ENCODE data around the gene MAMDC2. TPM values are rescaled to one million over a fixed set of nuclear protein-coding genes. Genes with fewer than 3 reads are reported as not detected.

The MAMDC2 gene
- total RNA-seq, 1 donor from 2014 or later = 0.60 TPM

DNA sequence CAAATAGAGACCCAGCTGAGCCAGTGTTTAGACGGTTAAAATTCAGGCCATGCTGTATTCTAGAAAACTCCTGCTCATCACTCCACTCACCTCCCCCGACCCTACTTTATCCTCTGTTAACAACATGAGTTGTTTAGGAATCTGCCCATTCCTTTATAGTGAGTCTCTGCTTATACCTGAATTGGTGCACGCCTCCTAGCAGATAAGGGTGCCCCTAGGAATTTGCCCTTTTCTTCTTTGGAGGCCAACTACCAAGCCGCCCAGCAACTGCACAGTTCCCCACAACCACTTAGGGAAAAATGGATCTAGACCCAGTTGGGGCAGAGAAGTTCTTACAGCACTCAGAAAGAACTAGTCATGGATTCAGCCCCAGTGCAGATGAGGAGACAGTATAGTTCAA, 102.3 kb downstream of the MAMDC2 start:
- no peaks in the 10 kb centered on the region for H3K27me3 Mint-ChIP-seq
- TF ChIP-seq, protein P1, sequence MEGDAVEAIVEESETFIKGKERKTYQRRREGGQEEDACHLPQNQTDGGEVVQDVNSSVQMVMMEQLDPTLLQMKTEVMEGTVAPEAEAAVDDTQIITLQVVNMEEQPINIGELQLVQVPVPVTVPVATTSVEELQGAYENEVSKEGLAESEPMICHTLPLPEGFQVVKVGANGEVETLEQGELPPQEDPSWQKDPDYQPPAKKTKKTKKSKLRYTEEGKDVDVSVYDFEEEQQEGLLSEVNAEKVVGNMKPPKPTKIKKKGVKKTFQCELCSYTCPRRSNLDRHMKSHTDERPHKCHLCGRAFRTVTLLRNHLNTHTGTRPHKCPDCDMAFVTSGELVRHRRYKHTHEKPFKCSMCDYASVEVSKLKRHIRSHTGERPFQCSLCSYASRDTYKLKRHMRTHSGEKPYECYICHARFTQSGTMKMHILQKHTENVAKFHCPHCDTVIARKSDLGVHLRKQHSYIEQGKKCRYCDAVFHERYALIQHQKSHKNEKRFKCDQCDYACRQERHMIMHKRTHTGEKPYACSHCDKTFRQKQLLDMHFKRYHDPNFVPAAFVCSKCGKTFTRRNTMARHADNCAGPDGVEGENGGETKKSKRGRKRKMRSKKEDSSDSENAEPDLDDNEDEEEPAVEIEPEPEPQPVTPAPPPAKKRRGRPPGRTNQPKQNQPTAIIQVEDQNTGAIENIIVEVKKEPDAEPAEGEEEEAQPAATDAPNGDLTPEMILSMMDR (IDR thresholded peaks at IDR 0.05; ENCODE audit: unreplicated experiment) = no peak
- H3K9me3 Mint-ChIP-seq (ENCODE audit: low read depth) = no peaks in the 10 kb centered on the region
- H3K27ac Mint-ChIP-seq = no peak overlapping the region
- H3K36me3 Mint-ChIP-seq (ENCODE audit: insufficient read depth) = no peaks in the 10 kb centered on the region
- DNase-seq (ENCODE audit: low spot score, unreplicated experiment) = no peak
- H3K4me1 Mint-ChIP-seq (ENCODE audit: low read depth) = peaks cover 4% of the 10 kb centered on the region
- H3K4me3 Mint-ChIP-seq (ENCODE audit: low read depth) = no peak overlapping the region

DNA sequence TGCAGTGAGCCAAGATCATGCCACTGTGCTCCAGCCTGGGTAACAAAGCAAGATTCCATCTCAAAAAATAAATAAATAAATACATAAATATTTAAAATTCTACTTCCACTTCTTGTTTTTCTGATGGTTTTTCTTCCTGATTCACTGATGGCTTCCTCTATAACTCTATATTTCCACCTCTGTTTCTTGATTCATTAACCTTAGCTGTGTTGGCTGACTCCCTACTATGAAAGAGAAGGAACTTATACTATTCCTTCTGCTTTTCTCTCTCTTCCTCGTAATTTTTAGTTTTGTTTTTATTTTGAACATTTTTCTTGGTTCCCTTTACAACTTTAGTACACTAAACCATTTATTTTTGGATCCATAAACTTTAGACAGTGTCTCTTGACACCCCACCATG, 103.5 kb downstream of the MAMDC2 start:
- DNase-seq (ENCODE audit: low spot score, unreplicated experiment) = no peak
- Mint-ChIP-seq H3K36me3 (ENCODE audit: insufficient read depth) (no peaks in the 10 kb centered on the region), H3K4me3 (ENCODE audit: low read depth) (no peak overlapping the region), H3K9me3 (ENCODE audit: low read depth) (no peaks in the 10 kb centered on the region), H3K27me3 (no peaks in the 10 kb centered on the region), H3K4me1 (ENCODE audit: low read depth) (peaks cover 4% of the 10 kb centered on the region), H3K27ac (no peak overlapping the region)
- TF ChIP-seq, protein P1 (IDR thresholded peaks at IDR 0.05; ENCODE audit: unreplicated experiment) = no peak

DNA sequence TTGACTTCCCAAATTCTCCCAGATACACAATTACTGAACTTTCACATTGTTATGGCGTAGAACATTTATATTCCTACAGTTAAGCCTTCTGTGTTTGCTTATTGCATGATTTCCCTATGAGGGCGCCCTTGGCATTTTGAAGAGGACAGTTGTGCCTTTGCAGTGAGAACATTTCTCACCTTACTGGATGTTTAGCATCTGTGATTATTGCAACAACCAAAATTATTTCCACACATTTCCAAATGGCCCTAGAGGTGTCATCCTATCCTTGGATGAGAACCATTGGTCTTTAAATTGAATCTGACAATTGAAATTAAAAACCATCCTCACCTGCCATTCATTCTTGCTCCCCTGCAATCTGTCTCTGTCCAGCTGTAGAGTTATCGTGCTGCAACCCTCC, 104.0 kb downstream of the MAMDC2 start:
- DNase-seq (ENCODE audit: low spot score, unreplicated experiment) = no peak
- Mint-ChIP-seq H3K36me3 (ENCODE audit: insufficient read depth) (no peaks in the 10 kb centered on the region), H3K9me3 (ENCODE audit: low read depth) (no peaks in the 10 kb centered on the region), H3K27me3 (no peaks in the 10 kb centered on the region), H3K4me1 (ENCODE audit: low read depth) (peaks cover 4% of the 10 kb centered on the region), H3K27ac (no peak overlapping the region), H3K4me3 (ENCODE audit: low read depth) (no peak overlapping the region)
- TF ChIP-seq, protein P1 (IDR thresholded peaks at IDR 0.05; ENCODE audit: unreplicated experiment) = no peak

DNA sequence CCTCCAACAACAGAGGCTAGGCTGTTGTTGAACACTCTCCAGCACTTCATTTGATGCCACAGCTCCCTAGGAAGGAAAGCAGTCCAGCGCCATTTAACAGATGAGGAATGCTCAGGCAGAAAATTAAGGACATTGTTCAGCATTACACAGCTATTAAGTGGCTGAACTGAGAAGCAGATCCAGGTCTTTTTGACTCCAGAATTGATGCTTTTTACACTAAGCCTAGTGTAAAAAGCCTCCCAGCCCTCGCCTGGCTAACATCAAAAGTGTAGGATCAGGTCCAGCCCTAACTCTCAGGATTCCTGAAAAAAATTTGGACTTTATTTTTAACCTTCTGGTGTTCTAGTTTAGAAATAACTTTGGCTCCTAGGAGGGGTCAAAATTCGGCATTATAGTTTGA, 108.7 kb downstream of the MAMDC2 start:
- Mint-ChIP-seq H3K36me3 (ENCODE audit: insufficient read depth) (no peaks in the 10 kb centered on the region), H3K27me3 (peaks cover 3% of the 10 kb centered on the region), H3K4me1 (ENCODE audit: low read depth) (peaks cover 1% of the 10 kb centered on the region), H3K27ac (no peak overlapping the region), H3K9me3 (ENCODE audit: low read depth) (no peaks in the 10 kb centered on the region), H3K4me3 (ENCODE audit: low read depth) (no peak overlapping the region)
- DNase-seq (ENCODE audit: low spot score, unreplicated experiment) = no peak
- TF ChIP-seq, protein P1 (IDR thresholded peaks at IDR 0.05; ENCODE audit: unreplicated experiment) = no peak

DNA sequence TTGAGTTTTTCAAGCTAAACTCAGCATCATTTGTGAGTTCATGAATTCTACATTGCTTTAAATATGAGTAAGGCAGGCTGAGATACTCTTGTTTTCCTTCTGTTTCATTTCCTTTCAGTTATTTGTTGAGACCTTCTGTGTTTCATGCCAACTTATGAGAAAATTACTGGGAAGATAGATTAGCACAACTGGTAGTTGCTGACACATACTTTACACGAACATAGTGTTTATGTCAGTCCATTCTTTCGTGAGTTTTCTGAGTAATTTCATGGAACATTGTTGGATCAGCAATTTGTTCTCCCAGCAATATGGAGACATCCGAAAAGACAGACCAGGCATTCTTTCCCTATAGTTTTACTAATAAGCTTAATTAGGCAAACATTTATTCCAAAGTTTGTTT, 113.1 kb downstream of the MAMDC2 start:
- Mint-ChIP-seq H3K9me3 (ENCODE audit: low read depth) (no peaks in the 10 kb centered on the region), H3K4me1 (ENCODE audit: low read depth) (no peaks in the 10 kb centered on the region), H3K27me3 (peaks cover 3% of the 10 kb centered on the region)

More for the DNA sequence above, 113.1 kb downstream of the MAMDC2 start:
- no peak overlapping the region for H3K27ac Mint-ChIP-seq
- H3K36me3 Mint-ChIP-seq (ENCODE audit: insufficient read depth) = no peaks in the 10 kb centered on the region
- DNase-seq (ENCODE audit: low spot score, unreplicated experiment) = no peak
- TF ChIP-seq, protein P1 (IDR thresholded peaks at IDR 0.05; ENCODE audit: unreplicated experiment) = no peak
- no peak overlapping the region for H3K4me3 Mint-ChIP-seq (ENCODE audit: low read depth)

All from progenitor cell of endocrine pancreas (in vitro differentiated cells).